Vagina (tissue), 2 donors: ENCODE results near the gene MED14. TPM values are rescaled to one million over a fixed set of nuclear protein-coding genes. Genes with fewer than 3 reads are reported as not detected.

ENCODE experiments used
- DNase-seq, 2 donors: peaks; one replicate each; pipeline ENCODE4 v3.0.0-alpha.2; 2017; ENCODE audit errors: extremely low spot score in 2 of 2
- H3K27ac ChIP-seq: fragments of 200-600 bp; sonication (generic); one replicate; pipeline ENCODE4 v1.5.1; 2019
- H3K27me3 ChIP-seq: fragments of 200-600 bp; sonication (generic); one replicate; pipeline ENCODE4 v1.5.1; 2019
- H3K36me3 ChIP-seq, 2 donors: fragments of 200-600 bp; sonication (generic); one replicate each; pipeline ENCODE4 v1.5.1; 2017 to 2019
- H3K4me1 ChIP-seq: fragments of 200-600 bp; sonication (generic); one replicate; pipeline ENCODE4 v1.5.1; 2019
- H3K4me3 ChIP-seq, 2 donors: fragments of 200-600 bp; sonication (generic); 1 replicate in 1 of 2; 2 replicates in 1 of 2; pipeline ENCODE4 v1.5.1; 2016 to 2019
- H3K9me3 ChIP-seq: fragments of 200-600 bp; sonication (generic); one replicate; pipeline ENCODE4 v1.5.1; 2019
- POLR2A ChIP-seq, 2 donors: fragments of 450-650 bp; IDR thresholded peaks; one replicate each; pipeline ENCODE4 v1.6.1; 2017; ENCODE audit warnings: antibody characterized with exemption in 2 of 2, mild to moderate bottlenecking in 2 of 2, moderate library complexity in 2 of 2
- POLR2AphosphoS5 ChIP-seq, 2 donors: sonication (generic); formaldehyde crosslinking; IDR thresholded peaks; one replicate each; pipeline ENCODE4 v1.9.0; 2017; ENCODE audit warnings: antibody characterized with exemption in 2 of 2, mild to moderate bottlenecking in 2 of 2, low read depth in 1 of 2; ENCODE audit not compliant: insufficient read depth in 1 of 2
- intact Hi-C: fragments of 100-400 bp; cut with DNase I; formaldehyde crosslinking; loops from one replicate; pipeline ENCODE4 v1.15.1; 2023
- total RNA-seq: library from RNA; depleted of rRNA; stranded (reverse); fragments of >200 nt; gene quantifications from one replicate; pipeline ENCODE4 v1.2.3, GENCODE V29; 2016
- TF ChIP-seq, protein P1 (sequence below), 3 experiments: fragments of 450-650 bp in 2 of 3; fragments of 200-600 bp in 1 of 3; sonication (generic) in 1 of 3; IDR thresholded peaks; one replicate each; pipeline ENCODE4 v1.5.1; 2017 to 2019; ENCODE audit warnings: antibody characterized with exemption in 3 of 3, mild to moderate bottlenecking in 2 of 3, moderate library complexity in 2 of 3

Gene MED14
- total RNA-seq, 1 donor from 2014 or later, result 36.3 TPM

DNA sequence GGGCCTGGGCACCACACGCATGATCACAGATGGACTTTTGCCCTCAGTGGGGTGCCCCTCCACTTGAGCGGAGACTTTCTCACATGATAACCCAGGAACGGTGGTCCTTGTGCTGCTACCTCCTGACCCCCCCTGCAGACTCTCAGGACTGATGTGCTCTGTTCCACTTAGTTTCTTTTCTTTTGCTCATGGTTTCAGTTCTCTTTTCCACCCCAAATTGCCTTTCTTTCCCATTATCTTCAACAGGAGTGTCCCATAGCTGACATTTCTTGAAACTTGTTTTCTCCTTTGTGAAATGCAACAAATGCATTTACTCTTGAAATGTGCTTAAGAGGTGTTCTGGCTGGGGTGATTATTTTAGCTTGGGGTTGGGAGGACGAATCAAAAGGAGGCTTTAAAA lies 103.1 kb downstream of the MED14 start:
- intact Hi-C loops, result no loop called here

DNA sequence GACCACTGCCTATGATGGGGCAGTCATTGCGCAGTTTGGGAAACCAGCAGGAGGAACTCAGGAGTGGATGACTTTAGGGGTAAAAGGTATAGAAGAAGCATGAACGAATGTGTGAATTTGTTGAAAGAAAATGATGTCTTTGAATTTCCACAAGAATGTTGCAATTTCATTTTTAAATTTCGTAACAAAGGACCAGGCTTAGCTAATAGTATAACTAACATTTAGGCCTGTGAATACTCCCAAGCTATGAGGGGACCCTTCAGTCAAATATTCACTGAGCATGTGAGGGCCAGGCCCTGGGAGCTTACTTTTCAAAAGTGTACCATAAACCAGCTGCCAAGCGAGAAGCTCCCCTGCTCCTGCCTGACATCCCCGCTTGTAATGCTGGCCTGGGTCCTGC lies 106.8 kb downstream of the MED14 start:
- no peaks in the 10 kb centered on the region for H3K4me1 ChIP-seq
- intact Hi-C loops, result no loop called here
- H3K9me3 ChIP-seq, result no peaks in the 10 kb centered on the region
- H3K27me3 ChIP-seq, result no peaks in the 10 kb centered on the region
- H3K36me3 ChIP-seq, result peaks cover 0 to 42% of the 10 kb centered on the region in 2 donors
- no peak for DNase-seq
- H3K27ac ChIP-seq, result no peak overlapping the region
- H3K4me3 ChIP-seq, result no peak overlapping the region
- TF ChIP-seq POLR2A (IDR thresholded peaks at IDR 0.05) (no peak), POLR2AphosphoS5 (IDR thresholded peaks at IDR 0.05; ENCODE audit: insufficient read depth in 1 of 2, low read depth in 1 of 2) (no peak)
- TF ChIP-seq, protein P1, sequence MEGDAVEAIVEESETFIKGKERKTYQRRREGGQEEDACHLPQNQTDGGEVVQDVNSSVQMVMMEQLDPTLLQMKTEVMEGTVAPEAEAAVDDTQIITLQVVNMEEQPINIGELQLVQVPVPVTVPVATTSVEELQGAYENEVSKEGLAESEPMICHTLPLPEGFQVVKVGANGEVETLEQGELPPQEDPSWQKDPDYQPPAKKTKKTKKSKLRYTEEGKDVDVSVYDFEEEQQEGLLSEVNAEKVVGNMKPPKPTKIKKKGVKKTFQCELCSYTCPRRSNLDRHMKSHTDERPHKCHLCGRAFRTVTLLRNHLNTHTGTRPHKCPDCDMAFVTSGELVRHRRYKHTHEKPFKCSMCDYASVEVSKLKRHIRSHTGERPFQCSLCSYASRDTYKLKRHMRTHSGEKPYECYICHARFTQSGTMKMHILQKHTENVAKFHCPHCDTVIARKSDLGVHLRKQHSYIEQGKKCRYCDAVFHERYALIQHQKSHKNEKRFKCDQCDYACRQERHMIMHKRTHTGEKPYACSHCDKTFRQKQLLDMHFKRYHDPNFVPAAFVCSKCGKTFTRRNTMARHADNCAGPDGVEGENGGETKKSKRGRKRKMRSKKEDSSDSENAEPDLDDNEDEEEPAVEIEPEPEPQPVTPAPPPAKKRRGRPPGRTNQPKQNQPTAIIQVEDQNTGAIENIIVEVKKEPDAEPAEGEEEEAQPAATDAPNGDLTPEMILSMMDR (IDR thresholded peaks at IDR 0.05), result no peak

More for the DNA sequence above, 103.1 kb downstream of the MED14 start:
- Histone ChIP-seq H3K4me3 (no peak overlapping the region), H3K4me1 (no peaks in the 10 kb centered on the region), H3K27ac (no peak overlapping the region), H3K27me3 (no peaks in the 10 kb centered on the region), H3K9me3 (no peaks in the 10 kb centered on the region), H3K36me3 (peaks cover 0 to 64% of the 10 kb centered on the region in 2 donors)
- DNase-seq, result no peak
- TF ChIP-seq POLR2A (IDR thresholded peaks at IDR 0.05), result no peak
- TF ChIP-seq POLR2AphosphoS5 (IDR thresholded peaks at IDR 0.05; ENCODE audit: insufficient read depth in 1 of 2, low read depth in 1 of 2), result no peak
- TF ChIP-seq, protein P1 (IDR thresholded peaks at IDR 0.05), result no peak

DNA sequence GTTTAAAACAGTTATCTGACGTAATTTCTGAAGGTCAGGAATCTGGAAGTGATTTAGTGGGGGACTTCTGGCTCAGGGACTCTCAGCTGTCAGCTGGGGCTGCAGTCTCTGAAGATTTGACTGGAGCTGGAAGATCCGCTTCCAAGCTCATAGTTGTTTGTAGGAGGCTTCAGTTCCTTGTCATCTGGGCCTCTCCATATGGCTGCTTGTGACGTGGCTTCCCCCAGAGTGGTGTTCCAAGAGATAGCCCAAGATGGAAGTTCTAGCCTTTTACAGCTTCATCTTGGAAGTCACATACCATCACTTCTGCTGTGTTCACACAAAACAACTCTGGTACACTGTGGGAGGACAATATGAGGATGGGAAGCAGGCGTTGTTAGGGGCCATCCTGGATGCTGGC lies 110.0 kb downstream of the MED14 start:
- H3K27ac ChIP-seq, result no peak overlapping the region
- H3K4me3 ChIP-seq, result no peak overlapping the region
- peaks cover 0 to 35% of the 10 kb centered on the region in 2 donors for H3K36me3 ChIP-seq
- TF ChIP-seq, protein P1 (IDR thresholded peaks at IDR 0.05), result no peak
- TF ChIP-seq POLR2AphosphoS5 (IDR thresholded peaks at IDR 0.05; ENCODE audit: insufficient read depth in 1 of 2, low read depth in 1 of 2), result no peak
- TF ChIP-seq POLR2A (IDR thresholded peaks at IDR 0.05), result no peak
- H3K27me3 ChIP-seq, result no peaks in the 10 kb centered on the region
- no peaks in the 10 kb centered on the region for H3K9me3 ChIP-seq
- no peaks in the 10 kb centered on the region for H3K4me1 ChIP-seq
- no peak for DNase-seq
- intact Hi-C loops, result no loop called here

DNA sequence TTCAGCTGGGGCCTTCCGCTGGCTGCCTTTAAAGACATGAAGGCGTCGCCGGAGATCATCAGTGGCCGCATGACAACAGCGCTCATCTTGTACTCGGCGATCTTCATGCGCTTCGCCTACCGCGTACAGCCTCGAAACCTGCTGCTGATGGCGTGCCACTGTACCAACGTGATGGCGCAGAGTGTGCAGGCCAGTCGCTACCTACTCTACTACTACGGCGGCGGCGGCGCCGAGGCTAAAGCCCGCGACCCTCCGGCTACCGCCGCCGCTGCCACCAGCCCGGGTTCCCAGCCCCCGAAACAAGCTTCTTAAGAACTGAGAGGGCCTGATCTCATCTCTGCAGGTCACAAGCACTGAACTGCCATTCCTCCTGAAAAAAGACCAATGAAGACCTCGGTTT lies 111.7 kb downstream of the MED14 start:
- intact Hi-C loops, result no loop called here
- no peaks in the 10 kb centered on the region for H3K4me1 ChIP-seq
- H3K27me3 ChIP-seq, result no peaks in the 10 kb centered on the region
- H3K4me3 ChIP-seq, result no peak overlapping the region
- no peak for TF ChIP-seq POLR2A (IDR thresholded peaks at IDR 0.05)
- TF ChIP-seq, protein P1 (IDR thresholded peaks at IDR 0.05), result no peak
- TF ChIP-seq POLR2AphosphoS5 (IDR thresholded peaks at IDR 0.05; ENCODE audit: insufficient read depth in 1 of 2, low read depth in 1 of 2), result no peak
- H3K9me3 ChIP-seq, result no peaks in the 10 kb centered on the region
- peaks cover 0 to 19% of the 10 kb centered on the region in 2 donors for H3K36me3 ChIP-seq
- no peak overlapping the region for H3K27ac ChIP-seq
- DNase-seq, result no peak

DNA sequence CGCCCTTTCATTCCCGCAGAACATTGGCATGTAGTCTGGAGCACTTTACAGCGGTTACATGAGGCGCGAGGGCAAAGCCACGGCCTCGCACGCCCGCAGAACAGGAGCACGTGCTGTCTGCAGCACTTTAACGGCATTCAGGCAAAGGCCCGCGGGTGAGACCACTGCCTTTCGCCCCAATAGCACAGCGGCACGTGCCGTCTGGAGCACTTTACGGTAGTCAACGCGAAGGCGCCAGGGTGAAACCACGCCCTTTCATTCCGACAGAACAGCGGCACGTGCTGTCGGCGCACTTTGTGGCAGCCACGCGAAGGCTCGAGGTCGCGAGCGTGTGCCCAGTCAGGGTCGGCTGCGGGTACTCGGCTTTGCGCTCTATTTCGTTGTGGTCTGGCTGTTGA lies 112.2 kb downstream of the MED14 start, which contains the start of gene MPC1L:
TSS of gene MPC1L (plus strand) at position 290 of the 398 bp plus-strand sequence. CDS start 138 bp downstream, outside the sequence.
- Histone ChIP-seq H3K4me1 (no peaks in the 10 kb centered on the region), H3K27me3 (no peaks in the 10 kb centered on the region), H3K36me3 (peaks cover 0 to 13% of the 10 kb centered on the region in 2 donors), H3K9me3 (no peaks in the 10 kb centered on the region), H3K4me3 (no peak within 1 kb of the TSS), H3K27ac (no peak within 1 kb of the TSS)
- DNase-seq, result no peak
- TF ChIP-seq POLR2A (IDR thresholded peaks at IDR 0.05), result no peak
- TF ChIP-seq, protein P1 (IDR thresholded peaks at IDR 0.05), result no peak
- no peak for TF ChIP-seq POLR2AphosphoS5 (IDR thresholded peaks at IDR 0.05; ENCODE audit: insufficient read depth in 1 of 2, low read depth in 1 of 2)
- intact Hi-C loops, result no loop called here
